22Rv1 (cell line): ENCODE measurements around the gene UBE2B.

ENCODE experiments used
- CTCF ChIP-seq: fragments of 450-650 bp; IDR thresholded peaks from 2 replicates; pipeline ENCODE4 v1.5.1; 2017; ENCODE audit warnings: mild to moderate bottlenecking
- ZFX ChIP-seq: fragments of 450-650 bp; IDR thresholded peaks from 2 replicates; pipeline ENCODE4 v1.6.1; 2017; ENCODE audit warnings: antibody characterized with exemption, borderline replicate concordance

- TF ChIP-seq CTCF (no peak), ZFX (no peak)
Observed at GRCh38 chr5:134396274-134396673, 24.9 kb downstream of the UBE2B start.
